Activated CD8-positive, alpha-beta memory T cell treated with anti-CD3 and anti-CD28 coated beads for 1 hour (primary cell): ENCODE results near the gene PFKFB4.
A peak's percentile ranks its signal among the peaks of the same experiment; 100 is the strongest.

Source experiments
- DNase-seq, 2 donors: peaks; one replicate each; pipeline ENCODE4 v3.0.0-alpha.2; 2020; ENCODE audit warnings: low read depth in 1 of 2; ENCODE audit errors: extremely low read depth in 1 of 2

PFKFB4 gene

GRCh38 chr3:48556796-48557626 lies at the start of gene PFKFB4:
PFKFB4 (minus strand) TSS chr3:48556803; CDS start chr3:48556777, 26 bp downstream.
- peak; percentile 99 for DNase-seq

- no peak for DNase-seq
These were observed 45.0 kb upstream of the PFKFB4 start for GRCh38 chr3:48601622-48601994.

- DNase-seq = no peak
These were observed 44.4 kb upstream of the PFKFB4 start for GRCh38 chr3:48600711-48601621.

- no peak for DNase-seq
These were observed 43.1 kb upstream of the PFKFB4 start for GRCh38 chr3:48599509-48600285.

GRCh38 chr3:48599077-48599501 lies 42.5 kb upstream of the PFKFB4 start:
- DNase-seq = no peak

- no peak for DNase-seq
These were observed 41.9 kb upstream of the PFKFB4 start for GRCh38 chr3:48598323-48599076.

- no peak for DNase-seq
These were observed 40.8 kb upstream of the PFKFB4 start for GRCh38 chr3:48597408-48597800.

- no peak for DNase-seq
These were observed 40.2 kb upstream of the PFKFB4 start for GRCh38 chr3:48596676-48597407.

- DNase-seq = no peak
These were observed 39.6 kb upstream of the PFKFB4 start for GRCh38 chr3:48596157-48596556.

GRCh38 chr3:48595526-48596121 lies 39.0 kb upstream of the PFKFB4 start:
- DNase-seq = no peak

GRCh38 chr3:48595075-48595525 lies 38.5 kb upstream of the PFKFB4 start, which contains the start of gene COL7A1:
COL7A1 (minus strand) TSS chr3:48595329; CDS start chr3:48595159, 170 bp downstream.
- no peak for DNase-seq

GRCh38 chr3:48594417-48595049 lies 37.9 kb upstream of the PFKFB4 start:
- no peak for DNase-seq

- DNase-seq = no peak
These were observed 36.7 kb upstream of the PFKFB4 start for GRCh38 chr3:48593337-48593736.

- DNase-seq = no peak
These were observed 36.0 kb upstream of the PFKFB4 start for GRCh38 chr3:48592519-48593087.

- no peak for DNase-seq
These were observed 35.4 kb upstream of the PFKFB4 start for GRCh38 chr3:48591886-48592518.

GRCh38 chr3:48591436-48591835 lies 34.8 kb upstream of the PFKFB4 start:
- DNase-seq = no peak

GRCh38 chr3:48588230-48588629 lies 31.6 kb upstream of the PFKFB4 start:
- DNase-seq = no peak

GRCh38 chr3:48587686-48588085 lies 31.1 kb upstream of the PFKFB4 start:
- no peak for DNase-seq
